Fibroblast of mammary gland (primary cell): ENCODE measurements around the gene PIP5KL1.

Source experiments
- DNase-seq: peaks from one replicate; pipeline ENCODE4 v3.0.0-alpha.2; 2010; ENCODE audit warnings: low read depth
- H3K4me3 ChIP-seq: 2 replicates; pipeline ENCODE4 v1.5.1; 2011; ENCODE audit warnings: low read depth, mild to moderate bottlenecking, low read length, moderate library complexity; ENCODE audit not compliant: control insufficient read depth
- CTCF ChIP-seq: conservative IDR thresholded peaks from 2 replicates; pipeline ENCODE4 v1.5.1; 2011; ENCODE audit warnings: low read depth, low read length, inconsistent platforms; ENCODE audit not compliant: control insufficient read depth, insufficient read depth

The PIP5KL1 gene

GRCh38 chr9:127897193-127897692 lies 33.3 kb downstream of the PIP5KL1 start:
- no peak for TF ChIP-seq CTCF
- peak overlapping the region; percentile 85 for H3K4me3 ChIP-seq
- DNase-seq, result peak; percentile 86

GRCh38 chr9:127896395-127897192 lies 34.0 kb downstream of the PIP5KL1 start:
- no peak for DNase-seq
- H3K4me3 ChIP-seq, result no peak overlapping the region
- no peak for TF ChIP-seq CTCF

- DNase-seq, result no peak
- no peak overlapping the region for H3K4me3 ChIP-seq
- TF ChIP-seq CTCF, result no peak
Observed at GRCh38 chr9:127895811-127896210, 34.8 kb downstream of the PIP5KL1 start.

GRCh38 chr9:127893392-127893791 lies 37.2 kb downstream of the PIP5KL1 start:
- TF ChIP-seq CTCF, result no peak
- DNase-seq, result no peak
- H3K4me3 ChIP-seq, result no peak overlapping the region

GRCh38 chr9:127892831-127893230 lies 37.7 kb downstream of the PIP5KL1 start:
- TF ChIP-seq CTCF, result no peak
- DNase-seq, result no peak

GRCh38 chr9:127890053-127890452 lies 40.5 kb downstream of the PIP5KL1 start:
- DNase-seq, result peak; percentile 52
- no peak overlapping the region for H3K4me3 ChIP-seq
- TF ChIP-seq CTCF, result no peak

More at GRCh38 chr9:127892831-127893230, 37.7 kb downstream of the PIP5KL1 start:
- no peak overlapping the region for H3K4me3 ChIP-seq
